Measurements from ENCODE around the gene CACNA1G. TPM values are rescaled to one million over a fixed set of nuclear protein-coding genes. Genes with fewer than 3 reads are reported as not detected.
A peak's percentile ranks its signal among the peaks of the same experiment; 100 is the strongest.

CACNA1G gene
- total RNA-seq, 1 donor from 2014 or later: not detected

GRCh38 chr17:50609380-50610074 lies 49.0 kb downstream of the CACNA1G start:
- DNase-seq (ENCODE audit: low read depth, low spot score): no peak

DNA sequence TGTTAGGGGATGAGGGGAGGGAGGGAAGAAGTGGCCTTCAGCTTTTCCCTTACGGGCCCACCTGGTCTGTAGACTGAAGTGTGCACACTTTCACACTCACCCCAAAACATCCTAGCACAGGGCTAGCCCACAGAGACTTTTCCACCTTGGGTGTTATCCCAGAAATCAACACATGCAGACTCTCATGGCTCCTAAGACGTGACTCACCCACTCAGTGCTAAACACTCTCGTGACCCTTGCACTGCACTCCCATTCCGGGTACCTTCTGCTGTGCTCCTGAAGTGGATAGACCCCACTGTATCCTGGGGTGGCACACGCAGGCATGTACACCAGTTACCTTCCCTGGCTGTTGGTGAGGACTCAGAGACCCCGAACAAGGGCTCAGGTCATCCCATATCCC lies 51.1 kb downstream of the CACNA1G start:
- DNase-seq (ENCODE audit: low read depth, low spot score): no peak

DNA sequence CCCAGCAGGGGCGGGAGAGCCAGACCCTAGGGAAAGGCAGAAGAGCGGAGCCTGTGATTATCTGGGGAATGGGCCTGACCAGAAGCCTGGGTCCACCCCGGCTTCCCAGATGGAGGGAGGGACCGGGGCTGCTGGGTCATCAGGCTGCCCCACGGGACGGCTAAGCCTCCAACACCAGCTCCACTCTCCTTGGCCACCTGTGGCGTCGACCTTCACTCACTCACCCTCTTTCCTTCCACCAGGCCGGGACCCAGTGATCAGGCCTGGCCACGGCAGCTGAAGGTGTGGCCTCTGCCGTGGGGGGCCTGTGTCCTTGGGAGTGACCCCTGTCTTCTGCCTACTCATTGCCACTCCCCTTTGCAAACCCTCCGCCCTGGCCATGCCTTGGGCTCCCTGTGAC lies 51.8 kb downstream of the CACNA1G start:
- DNase-seq (ENCODE audit: low read depth, low spot score): no peak

DNA sequence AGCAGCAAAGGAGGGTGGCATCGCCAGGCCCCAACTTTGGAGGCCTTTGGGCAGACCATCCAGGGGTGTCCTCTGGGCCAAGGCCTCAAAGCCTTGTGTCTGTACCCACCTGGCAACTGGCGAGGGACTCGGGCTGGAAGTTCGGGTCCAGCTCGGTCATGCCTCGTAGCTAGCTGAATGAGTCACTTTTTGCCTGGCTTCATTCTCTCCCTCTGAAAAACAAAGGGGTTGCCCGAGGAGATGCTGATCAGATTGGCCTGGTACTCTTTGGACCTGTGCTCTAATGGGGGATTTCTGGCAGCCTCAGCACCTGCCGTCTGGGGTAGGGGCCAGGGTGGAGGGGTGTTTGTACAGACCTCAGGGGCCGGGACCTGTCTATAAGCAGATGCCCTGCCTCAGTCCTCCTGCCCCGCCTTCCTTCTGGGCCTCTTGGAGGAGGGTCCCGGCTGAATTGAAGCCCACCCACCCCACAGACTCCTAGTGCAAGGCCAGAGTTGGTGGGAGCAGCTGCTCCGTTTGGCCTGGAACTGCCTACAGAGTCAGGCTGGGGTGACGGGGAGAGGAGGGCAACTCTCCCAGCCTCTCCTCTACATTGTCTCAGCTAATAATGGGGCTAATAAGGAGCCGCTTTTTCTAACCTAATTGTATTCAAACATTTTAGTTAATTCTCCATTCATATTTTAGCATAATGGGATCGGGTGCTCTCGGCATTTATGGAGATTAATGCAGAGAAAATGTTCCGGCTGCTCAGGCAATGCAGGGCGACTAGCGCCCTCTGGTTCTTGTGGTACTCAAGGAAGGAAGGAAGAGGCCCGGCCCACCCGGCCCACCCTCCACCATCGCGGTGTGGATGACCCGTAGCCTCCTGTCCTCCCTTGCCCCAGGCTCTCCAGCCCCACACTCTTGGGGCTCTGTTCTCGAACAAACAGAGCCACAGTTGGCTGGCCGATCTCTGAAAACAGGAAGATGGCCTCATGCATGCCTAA lies 52.8 kb downstream of the CACNA1G start:
- DNase-seq (ENCODE audit: low read depth, low spot score): no peak

GRCh38 chr17:50614471-50615051 lies 54.0 kb downstream of the CACNA1G start:
- no peak for DNase-seq (ENCODE audit: low read depth, low spot score)

DNA sequence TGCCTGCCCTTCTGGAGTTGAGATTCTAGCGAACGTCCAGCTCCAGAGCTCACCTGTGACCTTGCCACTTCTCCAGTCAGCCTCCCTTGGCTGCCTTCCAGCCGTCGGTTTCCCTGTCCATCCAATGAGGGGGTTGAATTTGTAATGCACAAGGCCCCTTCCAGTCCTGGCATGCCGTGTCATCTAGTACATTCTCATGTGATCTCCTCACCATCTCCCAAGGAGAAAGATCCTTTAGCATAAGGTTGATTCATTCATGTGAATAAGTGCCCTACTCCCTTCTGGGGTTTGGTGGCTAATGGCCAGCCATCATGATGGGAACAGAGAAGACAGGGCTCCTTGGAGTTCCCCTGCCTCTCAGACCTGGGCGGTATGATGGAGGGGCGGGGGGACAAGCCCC lies 55.3 kb downstream of the CACNA1G start:
- no peak for DNase-seq (ENCODE audit: low read depth, low spot score)

DNA sequence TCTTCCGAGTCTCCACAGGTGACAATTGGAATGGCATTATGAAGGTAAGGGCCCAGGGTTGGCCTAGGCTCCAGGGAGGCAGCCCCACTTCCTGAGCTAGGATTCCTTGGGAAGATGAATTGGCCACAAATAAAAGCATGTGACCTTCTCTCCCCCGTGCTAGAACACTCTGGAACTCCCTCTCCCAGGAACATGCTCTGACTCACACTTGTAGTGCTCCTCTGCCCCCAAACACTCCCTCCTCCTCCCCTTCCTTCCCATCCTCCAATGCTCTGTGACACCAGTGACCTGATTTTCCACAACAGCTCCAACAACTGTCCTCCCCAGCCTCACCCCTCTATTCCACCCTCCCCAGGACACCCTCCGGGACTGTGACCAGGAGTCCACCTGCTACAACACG lies 57.8 kb downstream of the CACNA1G start:
- DNase-seq (ENCODE audit: low read depth, low spot score): no peak

DNA sequence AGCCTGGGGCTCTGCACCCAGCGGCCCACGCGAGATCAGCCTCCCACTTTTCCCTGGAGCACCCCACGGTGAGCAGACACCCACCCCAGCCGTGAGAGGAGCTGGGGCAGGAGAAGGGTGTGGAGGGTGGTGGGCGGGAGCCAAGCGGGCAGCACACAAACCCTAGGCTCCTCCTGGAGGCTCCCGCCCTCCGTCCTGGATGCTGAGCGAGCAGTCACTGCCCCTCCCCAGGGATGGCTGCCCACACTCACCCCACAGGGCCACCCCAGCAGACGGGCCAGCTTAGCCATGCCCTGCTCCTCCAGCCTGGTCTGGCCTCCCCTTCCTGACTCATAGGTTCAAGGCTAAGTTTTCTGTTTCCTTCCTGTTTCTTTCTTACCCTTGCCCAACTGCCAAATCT lies 58.4 kb downstream of the CACNA1G start:
- no peak for DNase-seq (ENCODE audit: low read depth, low spot score)

GRCh38 chr17:50619489-50619888 lies 59.0 kb downstream of the CACNA1G start:
- DNase-seq (ENCODE audit: low read depth, low spot score): no peak

GRCh38 chr17:50620237-50620636 lies 59.7 kb downstream of the CACNA1G start:
- no peak for DNase-seq (ENCODE audit: low read depth, low spot score)

DNA sequence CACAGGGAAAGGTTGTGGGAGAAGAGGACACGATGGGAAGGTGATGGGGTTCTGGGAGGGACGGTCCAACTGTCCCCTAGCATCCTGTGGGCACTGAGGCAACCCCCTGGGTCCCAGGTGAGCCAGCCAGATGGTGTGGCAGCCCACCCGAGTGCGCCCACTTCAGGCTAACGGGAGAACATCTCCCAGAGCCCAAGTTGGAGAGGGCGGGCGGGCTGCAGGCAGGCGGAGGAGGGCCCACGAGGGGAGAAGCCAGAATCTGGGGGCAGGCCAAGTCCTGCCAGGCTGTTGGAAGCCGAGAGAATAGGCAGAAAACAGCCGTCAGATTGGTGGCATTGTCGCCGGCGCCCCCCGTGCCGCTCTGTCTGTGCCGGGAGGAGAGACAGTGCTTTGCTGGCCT lies 60.3 kb downstream of the CACNA1G start:
- DNase-seq (ENCODE audit: low read depth, low spot score): no peak

DNA sequence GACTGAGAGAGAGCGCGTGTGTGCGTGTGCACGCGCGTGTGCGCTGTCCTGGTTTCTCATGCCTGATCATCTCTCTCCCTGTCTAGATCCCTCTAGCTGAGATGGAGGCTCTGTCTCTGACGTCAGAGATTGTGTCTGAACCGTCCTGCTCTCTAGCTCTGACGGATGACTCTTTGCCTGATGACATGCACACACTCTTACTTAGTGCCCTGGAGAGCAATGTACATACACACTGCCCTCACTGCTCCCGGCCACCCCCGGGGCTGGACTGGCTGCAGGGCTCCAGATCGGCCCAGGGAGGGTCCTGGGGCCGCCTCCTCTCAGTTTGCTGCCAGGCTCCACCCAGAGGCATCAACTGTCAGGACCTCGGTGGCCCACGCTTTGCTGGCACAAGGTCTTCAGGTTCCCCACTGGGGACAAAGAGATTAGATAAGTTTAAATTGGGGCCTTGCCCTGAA lies 61.1 kb downstream of the CACNA1G start:
- no peak for DNase-seq (ENCODE audit: low read depth, low spot score)

DNA sequence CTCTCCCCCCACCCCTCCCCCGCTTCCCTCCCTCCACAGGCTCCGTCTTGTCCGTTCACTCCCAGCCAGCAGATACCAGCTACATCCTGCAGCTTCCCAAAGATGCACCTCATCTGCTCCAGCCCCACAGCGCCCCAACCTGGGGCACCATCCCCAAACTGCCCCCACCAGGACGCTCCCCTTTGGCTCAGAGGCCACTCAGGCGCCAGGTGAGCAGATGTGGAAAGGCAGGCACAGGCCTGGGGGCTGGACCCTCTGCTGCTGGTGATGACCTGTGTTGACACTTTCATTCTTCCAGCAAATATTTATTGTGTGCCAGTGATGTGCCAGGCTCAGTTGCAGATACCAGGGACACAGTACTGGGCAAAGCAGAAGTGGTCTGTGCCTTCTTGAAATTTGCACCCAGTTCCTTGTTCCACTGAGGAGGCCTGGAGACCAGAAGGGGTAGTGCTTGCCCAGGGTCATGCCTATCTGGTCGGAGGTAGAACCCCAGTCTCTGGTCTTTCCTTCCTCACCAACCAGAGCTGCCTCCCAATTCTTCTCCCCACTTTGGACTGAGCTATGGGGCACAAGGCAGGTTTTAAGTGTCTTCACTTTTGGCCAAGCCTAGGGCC lies 63.9 kb downstream of the CACNA1G start:
- no peak for DNase-seq (ENCODE audit: low read depth, low spot score)

DNA sequence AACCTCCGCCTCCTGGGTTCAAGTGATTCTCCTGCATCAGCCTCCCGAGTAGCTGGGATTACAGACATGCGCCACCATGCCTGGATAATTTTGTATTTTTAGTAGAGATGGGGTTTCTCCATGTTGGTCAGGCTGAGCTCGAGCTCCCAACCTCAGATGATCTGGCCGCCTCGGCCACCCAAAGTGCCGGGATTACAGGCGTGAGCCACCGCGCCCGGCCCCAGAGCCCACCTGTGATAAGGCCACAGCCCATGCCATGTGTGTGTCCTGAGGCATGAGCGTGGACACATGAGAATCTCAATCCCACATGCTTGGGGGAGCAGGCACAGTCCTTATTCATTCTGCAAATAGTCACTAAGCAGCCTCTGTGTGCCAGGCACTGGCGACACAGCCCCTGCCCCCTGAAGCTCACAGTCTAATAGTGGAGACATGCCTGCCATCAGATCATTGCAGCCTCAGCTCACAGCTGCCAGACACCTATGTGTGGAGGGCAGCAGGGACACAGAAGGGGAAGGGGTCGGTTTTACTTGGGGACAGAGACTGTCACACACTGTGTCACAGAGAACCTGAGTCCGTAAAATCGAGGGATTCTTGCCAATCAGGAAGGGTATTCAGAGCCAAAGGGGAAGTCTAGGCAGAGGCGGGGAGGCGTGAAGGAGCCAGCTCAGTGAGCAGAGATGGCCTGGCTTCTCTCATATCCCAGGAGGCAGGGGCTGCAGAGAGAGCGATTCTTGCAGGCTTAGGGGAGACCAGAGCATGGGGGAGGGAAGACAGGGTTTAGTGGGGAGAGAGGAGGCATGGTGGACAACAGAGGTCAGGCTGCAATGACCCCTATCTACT lies 64.7 kb downstream of the CACNA1G start:
- no peak for DNase-seq (ENCODE audit: low read depth, low spot score)

GRCh38 chr17:50626037-50626574 lies 65.6 kb downstream of the CACNA1G start:
- peak; percentile 60 for DNase-seq (ENCODE audit: low read depth, low spot score)

GRCh38 chr17:50627036-50627781 lies 66.7 kb downstream of the CACNA1G start:
- DNase-seq (ENCODE audit: low read depth, low spot score): no peak

GRCh38 chr17:50627782-50628601 lies 67.5 kb downstream of the CACNA1G start:
- DNase-seq (ENCODE audit: low read depth, low spot score): no peak

- no peak for DNase-seq (ENCODE audit: low read depth, low spot score)
Measured at GRCh38 chr17:50629902-50630301, 69.4 kb downstream of the CACNA1G start.
